ENCODE measurements around the gene ANKRD20A1.
"Not testable (repeated sequence)": the region's sequence is repeated elsewhere in the genome, so short reads cannot be mapped to it uniquely, and the experiment has no call there.

Gene ANKRD20A1
- long read RNA-seq, partial matches to known transcripts, result 1 of 1 reads
- long read RNA-seq, other reads (novel, unspliced or antisense), result 0 of 1 reads

DNA sequence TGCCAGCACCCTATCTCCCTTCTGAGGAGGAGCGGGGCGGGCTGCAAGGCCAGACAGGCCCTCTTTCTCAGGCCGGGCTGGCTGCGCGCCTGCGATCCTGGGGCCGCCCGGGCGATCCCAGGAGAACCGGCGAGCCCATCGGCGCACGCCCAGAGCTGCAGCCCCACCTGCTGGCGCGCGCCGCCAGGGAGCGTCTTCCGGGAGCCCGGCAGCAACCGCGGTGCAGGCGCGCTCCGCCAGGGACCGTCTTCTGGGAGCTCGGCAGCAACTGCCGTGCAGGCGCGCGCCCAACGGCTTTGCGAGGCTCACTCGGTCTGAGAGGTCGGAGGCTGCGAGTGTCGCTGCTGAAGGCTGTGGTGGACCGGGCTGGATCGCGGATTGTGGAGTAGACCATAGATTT lies at the start of gene ANKRD20A1:
ANKRD20A1 (plus strand) TSS at position 61 of the 400 bp plus-strand sequence. CDS start 496 bp downstream, outside the sequence.
- H3K27ac ChIP-seq (replicated peaks); H3K27me3 ChIP-seq (ENCODE audit: insufficient read depth, poor library complexity, severe bottlenecking); H3K4me3 ChIP-seq (replicated peaks; ENCODE audit: insufficient read depth, low read length); DNase-seq (ENCODE audit: low read depth in 1 of 2, low spot score in 1 of 2): not testable (repeated sequence)

- not testable (repeated sequence) for H3K27me3 ChIP-seq (ENCODE audit: insufficient read depth, poor library complexity, severe bottlenecking); H3K4me3 ChIP-seq (replicated peaks; ENCODE audit: insufficient read depth, low read length); H3K27ac ChIP-seq (replicated peaks)
- TF ChIP-seq POLR2AphosphoS5 (IDR thresholded peaks at IDR 0.05; ENCODE audit: low read depth), result peak; percentile 44; the same call in 1 of the 2 replicates
- DNase-seq (ENCODE audit: low read depth in 1 of 2, low spot score in 1 of 2), result peak; percentile 66 to 81
These were observed 26.6 kb upstream of the ANKRD20A1 start for GRCh38 chr9:67832088-67832487.
